A549 treated with Hydrocortisone at 1 μM for 4 hours (cell line): ENCODE measurements around the gene BUD13. TPM values are rescaled to one million over a fixed set of nuclear protein-coding genes. Genes with fewer than 3 reads are reported as not detected.

Source experiments
- total RNA-seq: library from RNA; stranded (reverse); fragments of 200-300 nt; extraction: Qiagen RNA extraction; gene quantifications from 5 replicates; pipeline ENCODE4 v1.2.3, GENCODE V29; 2022

BUD13 gene, protein sequence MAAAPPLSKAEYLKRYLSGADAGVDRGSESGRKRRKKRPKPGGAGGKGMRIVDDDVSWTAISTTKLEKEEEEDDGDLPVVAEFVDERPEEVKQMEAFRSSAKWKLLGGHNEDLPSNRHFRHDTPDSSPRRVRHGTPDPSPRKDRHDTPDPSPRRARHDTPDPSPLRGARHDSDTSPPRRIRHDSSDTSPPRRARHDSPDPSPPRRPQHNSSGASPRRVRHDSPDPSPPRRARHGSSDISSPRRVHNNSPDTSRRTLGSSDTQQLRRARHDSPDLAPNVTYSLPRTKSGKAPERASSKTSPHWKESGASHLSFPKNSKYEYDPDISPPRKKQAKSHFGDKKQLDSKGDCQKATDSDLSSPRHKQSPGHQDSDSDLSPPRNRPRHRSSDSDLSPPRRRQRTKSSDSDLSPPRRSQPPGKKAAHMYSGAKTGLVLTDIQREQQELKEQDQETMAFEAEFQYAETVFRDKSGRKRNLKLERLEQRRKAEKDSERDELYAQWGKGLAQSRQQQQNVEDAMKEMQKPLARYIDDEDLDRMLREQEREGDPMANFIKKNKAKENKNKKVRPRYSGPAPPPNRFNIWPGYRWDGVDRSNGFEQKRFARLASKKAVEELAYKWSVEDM
- 10.1 to 13.2 TPM (median 11.6 TPM) in 5 replicates for total RNA-seq

DNA sequence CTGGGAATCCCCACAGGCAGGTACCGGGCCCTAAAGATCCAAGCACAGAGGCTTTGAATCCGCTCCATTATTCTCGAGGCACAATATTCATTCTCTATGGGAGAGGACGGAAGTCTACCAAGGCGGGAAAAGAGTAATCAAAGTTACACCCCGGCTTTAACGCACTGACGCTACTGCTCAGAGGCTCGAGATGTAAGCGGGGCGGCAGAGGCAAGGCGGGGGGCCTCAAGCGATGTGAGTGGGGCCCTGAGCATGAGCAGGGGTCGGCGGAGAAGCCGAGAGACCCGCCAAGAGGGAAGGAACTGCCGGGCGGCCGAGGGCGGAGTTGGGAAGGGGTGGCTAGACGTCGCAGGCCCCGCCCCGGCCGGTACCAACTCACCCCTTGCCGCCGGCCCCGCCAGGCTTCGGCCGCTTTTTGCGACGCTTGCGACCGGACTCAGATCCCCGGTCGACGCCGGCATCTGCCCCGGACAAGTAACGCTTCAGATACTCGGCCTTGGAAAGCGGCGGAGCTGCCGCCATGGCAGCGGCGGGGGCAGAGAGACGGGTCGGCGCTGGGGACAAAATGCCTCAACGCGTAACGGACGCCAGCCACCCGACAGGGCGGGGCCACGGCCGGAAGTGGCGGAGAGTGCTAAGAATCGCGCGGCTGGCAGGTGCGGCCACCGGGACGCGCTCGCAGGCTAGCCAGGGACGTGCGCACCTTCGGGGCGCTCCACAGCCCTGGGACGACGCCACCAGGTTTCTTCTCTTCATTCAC lies at the start of gene BUD13:
TSS of gene BUD13 (minus strand) at position 545 of the 760 bp plus-strand sequence. CDS start at position 522, 23 bp downstream.

DNA sequence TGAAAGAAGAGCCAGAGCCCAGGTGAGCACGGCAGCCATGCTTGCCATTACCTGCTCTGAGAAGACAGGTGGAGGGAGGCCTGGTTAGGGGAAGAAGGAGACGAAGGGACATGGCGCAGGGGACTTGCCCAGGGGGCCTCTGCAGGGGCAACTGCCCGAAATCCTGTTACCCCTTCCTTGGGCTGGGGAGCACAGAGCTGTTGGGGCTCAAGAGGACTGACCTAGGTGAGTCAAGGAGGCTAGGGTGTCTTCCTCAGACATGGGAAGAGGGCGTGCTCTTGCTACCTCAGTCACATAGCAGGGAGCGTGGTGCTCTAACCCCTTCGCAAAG lies 19.0 kb upstream of the BUD13 start, which contains the start of gene APOA5:
TSS of gene APOA5 (minus strand) at position 67 of the 331 bp plus-strand sequence. CDS start at position 48, 19 bp downstream.

DNA sequence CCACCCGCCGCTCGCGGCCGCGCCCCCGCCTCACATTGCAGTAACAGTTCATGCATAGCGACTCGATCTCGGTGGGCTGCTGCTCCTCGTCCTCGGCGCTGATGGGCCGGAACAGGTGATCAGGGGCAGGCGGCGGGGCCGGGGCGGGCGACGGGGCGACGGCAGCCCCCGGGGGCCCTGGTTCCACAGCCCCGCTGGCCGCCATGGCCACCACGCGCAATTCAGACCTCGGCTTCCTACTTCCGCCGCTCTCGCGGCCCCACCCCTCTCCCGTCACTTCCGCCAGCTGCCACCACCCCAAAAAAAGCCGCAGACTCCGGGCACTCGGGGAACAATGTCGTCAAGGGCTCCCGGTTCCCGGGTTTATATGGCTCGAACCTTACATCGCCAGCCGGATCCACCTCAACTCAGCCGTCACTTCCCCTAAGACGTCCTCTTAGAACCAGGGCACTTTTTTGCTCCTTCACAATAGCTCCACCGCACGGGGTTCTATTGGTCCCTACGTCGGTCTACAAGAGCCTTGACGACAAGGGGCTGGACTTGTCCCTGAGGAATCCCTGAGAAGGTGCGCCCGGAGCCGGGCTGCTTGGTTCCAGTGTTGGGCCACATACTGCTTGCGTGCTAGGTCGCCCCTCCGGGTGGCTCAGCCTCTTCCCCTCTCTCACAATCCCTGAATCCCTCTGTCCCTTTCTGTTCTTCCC lies 15.1 kb upstream of the BUD13 start, which contains the start of gene ZPR1:
TSS of gene ZPR1 (minus strand) at position 238 of the 701 bp plus-strand sequence. CDS start at position 205, 33 bp downstream.

Other genes with a start within 250 kb of the BUD13 start
- 52.5 to 63.6 TPM (median 62.7 TPM) in 5 replicates for gene ZPR1, start 15.0 kb upstream of the BUD13 start, total RNA-seq
- not detected in 5 replicates for gene APOA5, start 18.9 kb upstream of the BUD13 start, total RNA-seq
- not detected in 5 replicates for gene APOA4, start 50.3 kb upstream of the BUD13 start, total RNA-seq
- gene APOC3, start 56.9 kb upstream of the BUD13 start, total RNA-seq, result not detected in 5 replicates
- 0.09 to 0.67 TPM (median 0.36 TPM) in 5 replicates for gene APOA1, start 64.6 kb upstream of the BUD13 start, total RNA-seq